B cell (primary cell): Measurements from ENCODE around the gene DLK1. TPM values are rescaled to one million over a fixed set of nuclear protein-coding genes. Genes with fewer than 3 reads are reported as not detected.

Source experiments
- ATAC-seq: fragments of 200-7000 bp; cut with Tn5 transposase; one replicate; pipeline ENCODE4 v1.10.0; 2021; ENCODE audit warnings: low read depth, mild to moderate bottlenecking, moderate number of reproducible peaks, moderate library complexity
- CTCF ChIA-PET: fragments of 350-600 bp; sonication (Branson Sonifier 250); formaldehyde crosslinking; loops from one replicate; lab custom pipeline; 2021; ENCODE audit warnings: antibody characterized with exemption, inconsistent platforms; lab: Charles Lee
- POLR2A ChIA-PET: fragments of 350-600 bp; sonication (Branson Sonifier 250); formaldehyde crosslinking; loops from one replicate; lab custom pipeline; 2021; ENCODE audit warnings: antibody characterized with exemption; lab: Charles Lee
- DNase-seq: peaks from one replicate; pipeline ENCODE4 v3.0.0; 2013
- H2AFZ ChIP-seq: 2 replicates; pipeline ENCODE4 v1.6.1; 2012; ENCODE audit warnings: mild to moderate bottlenecking, low read depth, low read length; ENCODE audit not compliant: insufficient read depth, poor library complexity, severe bottlenecking
- H3K27ac ChIP-seq, 2 donors: 1 replicate in 1 of 2; 2 replicates in 1 of 2; pipeline ENCODE4 v1.5.1; 2012 to 2013; ENCODE audit warnings: low read length in 2 of 2, mild to moderate bottlenecking in 2 of 2, moderate library complexity in 1 of 2
- H3K27me3 ChIP-seq, 4 experiments: fragments of 200-600 bp in 1 of 4; sonication (generic) in 1 of 4; replicated peaks in 1 of 4; 1 replicate in 2 of 4; 2 replicates in 2 of 4; pipeline versions ENCODE4 v1.6.1 to v1.7.0; 2013 to 2016; ENCODE audit warnings: low read length in 3 of 4, mild to moderate bottlenecking in 2 of 4, mixed read lengths in 1 of 4, moderate library complexity in 1 of 4; ENCODE audit not compliant: insufficient read depth in 4 of 4, control insufficient read depth in 3 of 4; ENCODE audit errors: control extremely low read depth in 1 of 4
- H3K36me3 ChIP-seq, 2 experiments: replicated peaks in 1 of 2; 1 replicate in 1 of 2; 2 replicates in 1 of 2; pipeline versions ENCODE4 v1.6.1 to v1.7.1; 2013; ENCODE audit warnings: low read length in 1 of 2; ENCODE audit not compliant: insufficient read depth in 2 of 2, control insufficient read depth in 1 of 2; ENCODE audit errors: control extremely low read depth in 1 of 2, extremely low read depth in 1 of 2
- H3K4me1 ChIP-seq, 2 donors: fragments of 200-600 bp in 1 of 2; sonication (generic) in 1 of 2; 1 replicate in 1 of 2; 2 replicates in 1 of 2; pipeline versions ENCODE4 v1.5.1 to v1.6.1; 2013 to 2017; ENCODE audit warnings: low read length in 2 of 2; ENCODE audit not compliant: control insufficient read depth in 2 of 2, insufficient read depth in 2 of 2
- H3K4me2 ChIP-seq: replicated peaks from 2 replicates; pipeline ENCODE3; 2012; ENCODE audit warnings: mild to moderate bottlenecking, low read depth, low read length; ENCODE audit not compliant: poor library complexity, severe bottlenecking
- H3K4me3 ChIP-seq, 5 experiments: fragments of 200-600 bp in 1 of 5; sonication (generic) in 1 of 5; 1 replicate in 3 of 5; 2 replicates in 2 of 5; pipeline versions ENCODE4 v1.5.1 to v1.7.0; 2011 to 2016; ENCODE audit warnings: low read length in 4 of 5, mild to moderate bottlenecking in 4 of 5, low read depth in 2 of 5, control low read depth in 1 of 5, moderate library complexity in 1 of 5; ENCODE audit not compliant: insufficient read depth in 1 of 5; ENCODE audit errors: control extremely low read depth in 1 of 5, extremely low read depth in 1 of 5
- H3K79me2 ChIP-seq: fragments of 200-600 bp; sonication (generic); one replicate; pipeline ENCODE4 v1.6.0; 2016; ENCODE audit warnings: low read length; ENCODE audit not compliant: control insufficient read depth, insufficient read depth
- H3K9ac ChIP-seq: fragments of 200-600 bp; sonication (generic); 2 replicates; pipeline ENCODE4 v1.6.1; 2017; ENCODE audit warnings: mild to moderate bottlenecking, low read length, moderate library complexity
- H3K9me3 ChIP-seq, 3 donors: one replicate each; pipeline versions ENCODE4 v1.6.1 to v1.7.1; 2013; ENCODE audit warnings: low read length in 2 of 3; ENCODE audit not compliant: control insufficient read depth in 2 of 3, insufficient read depth in 1 of 3; ENCODE audit errors: control extremely low read depth in 1 of 3
- H4K20me1 ChIP-seq: 2 replicates; pipeline ENCODE4 v1.6.0; 2012; ENCODE audit warnings: mild to moderate bottlenecking, low read length; ENCODE audit not compliant: insufficient read depth, control insufficient read depth, poor library complexity, severe bottlenecking
- H3K27ac Mint-ChIP-seq: one replicate; pipeline ENCODE4 v1.8.0; 2021; ENCODE audit warnings: mixed read lengths
- H3K27me3 Mint-ChIP-seq: one replicate; pipeline ENCODE4 v1.8.0; 2021; ENCODE audit warnings: mixed read lengths
- H3K4me1 Mint-ChIP-seq: one replicate; pipeline ENCODE4 v1.8.0; 2021; ENCODE audit warnings: mixed read lengths
- H3K4me3 Mint-ChIP-seq: one replicate; pipeline ENCODE4 v1.8.0; 2021; ENCODE audit warnings: mixed read lengths
- H3K9me3 Mint-ChIP-seq: one replicate; pipeline ENCODE4 v1.8.0; 2022; ENCODE audit warnings: mixed read lengths; ENCODE audit not compliant: insufficient read depth
- EZH2 ChIP-seq: IDR thresholded peaks from 2 replicates; pipeline ENCODE4 v1.6.1; 2012; ENCODE audit warnings: borderline replicate concordance, low read depth, mild to moderate bottlenecking, moderate library complexity, low read length; ENCODE audit not compliant: insufficient read depth, poor library complexity, severe bottlenecking
- WGBS: methylation state at CpG from one replicate; pipeline ENCODE4 v1.1.5; 2013; ENCODE audit warnings: missing lambda C conversion rate; ENCODE audit not compliant: insufficient coverage; 5-methylcytosine and 5-hydroxymethylcytosine counted together
- intact Hi-C: fragments of 100-400 bp; cut with micrococcal nuclease; formaldehyde crosslinking; loops from one replicate; pipeline ENCODE4 v1.10.0; 2022
- polyA plus RNA-seq: library from polyadenylated mRNA; depleted of rRNA; stranded (reverse); fragments of >200 nt; gene quantifications from 2 replicates; pipeline ENCODE4 v1.2.3, GENCODE V29; 2012
- total RNA-seq, 2 donors: library from RNA; stranded (reverse); fragments of 120-200 nt in 1 of 2; gene quantifications; 1 replicate in 1 of 2; 2 replicates in 1 of 2; pipeline versions ENCODE4 v1.2.3 to v1.2.4, GENCODE V29; 2013 to 2022
- TF ChIP-seq, protein P1 (sequence below): fragments of 200-600 bp; IDR thresholded peaks from one replicate; pipeline ENCODE4 v1.8.0; 2022; ENCODE audit warnings: antibody characterized with exemption, mild to moderate bottlenecking

Gene DLK1
- total and polyA plus RNA-seq, 2 donors (not counting 1 experiment from before 2014, with no cell fraction given) = not detected

DNA sequence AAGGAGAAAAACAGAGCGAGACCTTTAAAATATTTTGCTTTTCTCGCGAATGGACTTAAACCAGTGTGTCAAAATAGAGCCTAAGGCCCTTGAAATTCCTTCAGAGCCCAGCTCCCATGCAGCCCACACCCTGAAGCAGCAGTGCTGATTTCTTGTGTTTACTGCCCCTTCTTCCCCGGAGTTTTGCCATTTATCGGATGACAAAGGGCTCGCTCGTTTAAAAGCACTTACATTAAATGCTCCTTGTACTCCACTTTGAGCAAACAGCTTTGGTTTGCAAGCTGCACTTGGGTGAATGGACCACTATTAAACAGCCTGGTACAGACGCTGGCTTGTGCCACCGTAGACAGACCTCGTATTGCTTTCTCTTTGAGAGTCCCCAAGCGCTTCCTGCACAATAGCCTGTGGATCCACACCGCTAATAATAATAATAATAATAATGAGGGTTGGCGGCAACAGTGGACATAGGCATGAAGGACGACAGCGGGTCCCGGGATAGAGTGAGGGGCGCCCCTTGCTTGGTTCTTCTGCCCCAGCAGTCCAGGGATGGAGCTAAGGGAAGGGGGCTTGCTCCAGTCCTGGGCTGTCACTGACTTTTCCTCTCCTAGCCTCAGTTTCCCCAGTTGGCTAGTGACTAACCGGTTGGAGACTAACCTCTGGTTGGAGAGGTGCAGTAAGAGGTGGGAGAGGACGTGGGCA, 6.6 kb downstream of the DLK1 start:
- DNase-seq (no peak), ATAC-seq (no peak)
- Histone ChIP-seq H2AFZ (no peak overlapping the region), H3K27ac (no peak overlapping the region), H3K9ac (no peak overlapping the region), H3K4me1 (no peaks in the 10 kb centered on the region), H3K36me3 (no peaks in the 10 kb centered on the region), H4K20me1 (no peaks in the 10 kb centered on the region), H3K4me2 (no peak overlapping the region), H3K79me2 (no peaks in the 10 kb centered on the region), H3K9me3 (peaks cover 0 to 11% (median 0%) of the 10 kb centered on the region in 3 donors), H3K27me3 (peaks cover 0 to 8% (median 1%) of the 10 kb centered on the region in 4 experiments), H3K4me3 (no peak overlapping the region)
- Mint-ChIP-seq H3K4me3 (no peak overlapping the region), H3K9me3 (no peaks in the 10 kb centered on the region), H3K27ac (no peak overlapping the region), H3K27me3 (peaks cover 10% of the 10 kb centered on the region), H3K4me1 (no peaks in the 10 kb centered on the region)
- POLR2A ChIA-PET = no interaction called here
- WGBS = 92% methylated on average over 12 of the region's 19 CpGs
- TF ChIP-seq, protein P1, sequence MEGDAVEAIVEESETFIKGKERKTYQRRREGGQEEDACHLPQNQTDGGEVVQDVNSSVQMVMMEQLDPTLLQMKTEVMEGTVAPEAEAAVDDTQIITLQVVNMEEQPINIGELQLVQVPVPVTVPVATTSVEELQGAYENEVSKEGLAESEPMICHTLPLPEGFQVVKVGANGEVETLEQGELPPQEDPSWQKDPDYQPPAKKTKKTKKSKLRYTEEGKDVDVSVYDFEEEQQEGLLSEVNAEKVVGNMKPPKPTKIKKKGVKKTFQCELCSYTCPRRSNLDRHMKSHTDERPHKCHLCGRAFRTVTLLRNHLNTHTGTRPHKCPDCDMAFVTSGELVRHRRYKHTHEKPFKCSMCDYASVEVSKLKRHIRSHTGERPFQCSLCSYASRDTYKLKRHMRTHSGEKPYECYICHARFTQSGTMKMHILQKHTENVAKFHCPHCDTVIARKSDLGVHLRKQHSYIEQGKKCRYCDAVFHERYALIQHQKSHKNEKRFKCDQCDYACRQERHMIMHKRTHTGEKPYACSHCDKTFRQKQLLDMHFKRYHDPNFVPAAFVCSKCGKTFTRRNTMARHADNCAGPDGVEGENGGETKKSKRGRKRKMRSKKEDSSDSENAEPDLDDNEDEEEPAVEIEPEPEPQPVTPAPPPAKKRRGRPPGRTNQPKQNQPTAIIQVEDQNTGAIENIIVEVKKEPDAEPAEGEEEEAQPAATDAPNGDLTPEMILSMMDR = no peak
- TF ChIP-seq EZH2 = no peak
- intact Hi-C loops = no loop called here
- CTCF ChIA-PET = no interaction called here
